GM23248 (cell line): Measurements from ENCODE around the gene SPRR4. TPM values are rescaled to one million over a fixed set of nuclear protein-coding genes. Genes with fewer than 3 reads are reported as not detected.
A peak's percentile ranks its signal among the peaks of the same experiment; 100 is the strongest.

Experiments used
- DNase-seq: peaks from one replicate; pipeline ENCODE4 v3.0.0-alpha.2; 2015
- H2AFZ ChIP-seq: fragments of 200-600 bp; sonication (generic); 2 replicates; pipeline ENCODE4 v1.6.1; 2016; ENCODE audit warnings: antibody characterized with exemption
- H3F3A ChIP-seq: fragments of 200-600 bp; sonication (generic); 2 replicates; pipeline ENCODE4 v1.6.1; 2016; ENCODE audit warnings: mild to moderate bottlenecking, antibody characterized with exemption, mixed run types; ENCODE audit not compliant: insufficient read depth
- H3K27ac ChIP-seq: fragments of 200-600 bp; sonication (generic); 2 replicates; pipeline ENCODE4 v1.5.1; 2016; ENCODE audit warnings: mild to moderate bottlenecking
- H3K27me3 ChIP-seq: fragments of 200-600 bp; sonication (generic); replicated peaks from 2 replicates; pipeline ENCODE4 v1.6.1; 2016; ENCODE audit warnings: mild to moderate bottlenecking; ENCODE audit not compliant: insufficient read depth
- H3K36me3 ChIP-seq: fragments of 200-600 bp; sonication (generic); 2 replicates; pipeline ENCODE4 v1.6.1; 2016; ENCODE audit warnings: low read depth, mild to moderate bottlenecking
- H3K4me1 ChIP-seq: fragments of 200-600 bp; sonication (generic); 2 replicates; pipeline ENCODE4 v1.6.1; 2016; ENCODE audit warnings: mild to moderate bottlenecking; ENCODE audit not compliant: insufficient read depth
- H3K4me2 ChIP-seq: fragments of 200-600 bp; sonication (generic); one replicate; pipeline ENCODE4 v1.6.1; 2016; ENCODE audit warnings: mild to moderate bottlenecking; ENCODE audit not compliant: unreplicated experiment
- H3K4me3 ChIP-seq: fragments of 200-600 bp; sonication (generic); 2 replicates; pipeline ENCODE4 v1.5.1; 2016; ENCODE audit warnings: mild to moderate bottlenecking
- H3K79me2 ChIP-seq: fragments of 200-600 bp; sonication (generic); 2 replicates; pipeline ENCODE4 v1.6.1; 2016; ENCODE audit warnings: mild to moderate bottlenecking; ENCODE audit not compliant: insufficient read depth
- H3K9ac ChIP-seq: fragments of 200-600 bp; sonication (generic); 2 replicates; pipeline ENCODE4 v1.6.1; 2016; ENCODE audit warnings: mild to moderate bottlenecking
- H3K9me2 ChIP-seq: fragments of 200-600 bp; sonication (generic); 2 replicates; pipeline ENCODE4 v1.6.1; 2016; ENCODE audit warnings: mixed run types, mild to moderate bottlenecking, moderate library complexity; ENCODE audit not compliant: insufficient read depth
- H3K9me3 ChIP-seq: fragments of 200-600 bp; sonication (generic); one replicate; pipeline ENCODE4 v1.6.1; 2017; ENCODE audit warnings: low read depth
- H4K20me1 ChIP-seq: fragments of 200-600 bp; sonication (generic); 2 replicates; pipeline ENCODE4 v1.6.0; 2016; ENCODE audit not compliant: insufficient read depth
- EZH2 ChIP-seq: fragments of 200-600 bp; sonication (generic); IDR thresholded peaks from 2 replicates; pipeline ENCODE4 v1.6.1; 2018; ENCODE audit warnings: antibody characterized with exemption, mild to moderate bottlenecking; ENCODE audit not compliant: insufficient read depth, poor library complexity, severe bottlenecking
- EZH2phosphoT487 ChIP-seq: fragments of 200-600 bp; sonication (generic); IDR thresholded peaks from 2 replicates; pipeline ENCODE4 v1.6.1; 2018; ENCODE audit warnings: antibody characterized with exemption, moderate library complexity, mild to moderate bottlenecking, low read depth; ENCODE audit not compliant: insufficient read depth
- WGBS, 2 experiments: methylation state at CpG; one replicate each; pipeline ENCODE4 v1.1.6; 2015 to 2017; ENCODE audit warnings: low lambda C conversion rate in 2 of 2, low coverage in 1 of 2; ENCODE audit errors: missing lambda C conversion rate in 2 of 2; 5-methylcytosine and 5-hydroxymethylcytosine counted together
- in situ Hi-C: fragments of 300-500 bp; cut with MboI; formaldehyde crosslinking; loops from 2 replicates; pipeline ENCODE4 v1.15.0; 2020
- polyA plus RNA-seq: library from polyadenylated mRNA; unstranded; fragments of >200 nt; fragmentation: Nextera tagmentation; extraction: Ambion mirVana; gene quantifications from 2 replicates; pipeline ENCODE4 v1.2.1, GENCODE V29; 2016
- total RNA-seq: library from RNA; depleted of rRNA; stranded (reverse); fragments of >200 nt; shearing (Covaris generic); gene quantifications from 2 replicates; pipeline ENCODE4 v1.2.3, GENCODE V29; 2014

Gene SPRR4
- total and polyA plus RNA-seq, 2 experiments from 2014 or later = not detected

GRCh38 chr1:152959801-152960451 is 10.5 kb upstream of the SPRR4 start:
- Histone ChIP-seq H2AFZ (no peak overlapping the region), H3F3A (no peaks in the 10 kb centered on the region), H3K9me2 (no peaks in the 10 kb centered on the region), H3K4me2 (no peak overlapping the region), H3K9ac (no peak overlapping the region), H3K9me3 (no peaks in the 10 kb centered on the region), H3K79me2 (no peaks in the 10 kb centered on the region), H3K27me3 (no peaks in the 10 kb centered on the region; the same call in 1 of the 2 replicates), H3K36me3 (no peaks in the 10 kb centered on the region), H4K20me1 (no peaks in the 10 kb centered on the region), H3K4me3 (no peak overlapping the region), H3K27ac (no peak overlapping the region), H3K4me1 (no peaks in the 10 kb centered on the region)
- in situ Hi-C loops = no loop called here
- WGBS, 2 experiments = 59 to 60% methylated on average over 10 of the region's 10 CpGs
- peak; percentile 4 for DNase-seq
- TF ChIP-seq EZH2 (no peak), EZH2phosphoT487 (no peak)

- no peaks in the 10 kb centered on the region for H3K79me2 ChIP-seq
- H3K27ac ChIP-seq = no peak overlapping the region
- no peak overlapping the region for H2AFZ ChIP-seq
- no peaks in the 10 kb centered on the region for H3K9me2 ChIP-seq
- H3K4me2 ChIP-seq = no peak overlapping the region
- H3K4me3 ChIP-seq = no peak overlapping the region
- H3K9ac ChIP-seq = no peak overlapping the region
- H4K20me1 ChIP-seq = no peaks in the 10 kb centered on the region
- DNase-seq = no peak
- H3K4me1 ChIP-seq = no peaks in the 10 kb centered on the region
- 26 to 31% methylated on average over 10 of the region's 10 CpGs for WGBS, 2 experiments
- H3K9me3 ChIP-seq = no peaks in the 10 kb centered on the region
- H3F3A ChIP-seq = no peaks in the 10 kb centered on the region
- in situ Hi-C loops = no loop called here
- TF ChIP-seq EZH2phosphoT487 = no peak
- no peak for TF ChIP-seq EZH2
- H3K36me3 ChIP-seq = no peaks in the 10 kb centered on the region
- H3K27me3 ChIP-seq = no peaks in the 10 kb centered on the region; the same call in 1 of the 2 replicates
Measured at GRCh38 chr1:152960452-152961044, 9.9 kb upstream of the SPRR4 start.

- in situ Hi-C loops = no loop called here
- no peak overlapping the region for H3K4me2 ChIP-seq
- 41 to 56% methylated on average over 7 of the region's 7 CpGs for WGBS, 2 experiments
- no peak for DNase-seq
- no peak overlapping the region for H3K27ac ChIP-seq
- H3K9me3 ChIP-seq = no peaks in the 10 kb centered on the region
- H3K4me1 ChIP-seq = no peaks in the 10 kb centered on the region
- H4K20me1 ChIP-seq = no peaks in the 10 kb centered on the region
- no peaks in the 10 kb centered on the region for H3K79me2 ChIP-seq
- no peak overlapping the region for H3K4me3 ChIP-seq
- H3K9me2 ChIP-seq = no peaks in the 10 kb centered on the region
- H2AFZ ChIP-seq = no peak overlapping the region
- H3K27me3 ChIP-seq = peaks cover 5% of the 10 kb centered on the region; the same call in 1 of the 2 replicates
- no peaks in the 10 kb centered on the region for H3K36me3 ChIP-seq
- TF ChIP-seq EZH2phosphoT487 = no peak
- TF ChIP-seq EZH2 = no peak
- H3F3A ChIP-seq = no peaks in the 10 kb centered on the region
- no peak overlapping the region for H3K9ac ChIP-seq
Measured at GRCh38 chr1:152961226-152961891, 9.1 kb upstream of the SPRR4 start.

GRCh38 chr1:152962876-152963415 is 7.5 kb upstream of the SPRR4 start:
- in situ Hi-C loops = no loop called here
- Histone ChIP-seq H3K9me3 (no peaks in the 10 kb centered on the region), H3K4me2 (no peak overlapping the region), H3K27ac (no peak overlapping the region), H3K4me3 (no peak overlapping the region), H3K4me1 (no peaks in the 10 kb centered on the region), H2AFZ (no peak overlapping the region), H3K36me3 (no peaks in the 10 kb centered on the region), H3F3A (no peaks in the 10 kb centered on the region), H3K9me2 (no peaks in the 10 kb centered on the region), H3K9ac (no peak overlapping the region), H3K27me3 (peaks cover 5% of the 10 kb centered on the region; the same call in 1 of the 2 replicates), H3K79me2 (no peaks in the 10 kb centered on the region), H4K20me1 (no peaks in the 10 kb centered on the region)
- no peak for TF ChIP-seq EZH2phosphoT487
- TF ChIP-seq EZH2 = no peak
- 20 to 33% methylated on average over 2 of the region's 2 CpGs for WGBS, 2 experiments
- DNase-seq = no peak
